Non-pigmented ciliary epithelial cell (primary cell): ENCODE results near the gene FBP2.
"Not testable (repeated sequence)": the region's sequence is repeated elsewhere in the genome, so short reads cannot be mapped to it uniquely, and the experiment has no call there.

Experiments used
- DNase-seq: peaks from one replicate; pipeline ENCODE4 v3.0.0-alpha.2; 2010; ENCODE audit warnings: low read depth

FBP2 gene

GRCh38 chr9:94606646-94607422 lies 13.2 kb upstream of the FBP2 start:
- no peak for DNase-seq

DNA sequence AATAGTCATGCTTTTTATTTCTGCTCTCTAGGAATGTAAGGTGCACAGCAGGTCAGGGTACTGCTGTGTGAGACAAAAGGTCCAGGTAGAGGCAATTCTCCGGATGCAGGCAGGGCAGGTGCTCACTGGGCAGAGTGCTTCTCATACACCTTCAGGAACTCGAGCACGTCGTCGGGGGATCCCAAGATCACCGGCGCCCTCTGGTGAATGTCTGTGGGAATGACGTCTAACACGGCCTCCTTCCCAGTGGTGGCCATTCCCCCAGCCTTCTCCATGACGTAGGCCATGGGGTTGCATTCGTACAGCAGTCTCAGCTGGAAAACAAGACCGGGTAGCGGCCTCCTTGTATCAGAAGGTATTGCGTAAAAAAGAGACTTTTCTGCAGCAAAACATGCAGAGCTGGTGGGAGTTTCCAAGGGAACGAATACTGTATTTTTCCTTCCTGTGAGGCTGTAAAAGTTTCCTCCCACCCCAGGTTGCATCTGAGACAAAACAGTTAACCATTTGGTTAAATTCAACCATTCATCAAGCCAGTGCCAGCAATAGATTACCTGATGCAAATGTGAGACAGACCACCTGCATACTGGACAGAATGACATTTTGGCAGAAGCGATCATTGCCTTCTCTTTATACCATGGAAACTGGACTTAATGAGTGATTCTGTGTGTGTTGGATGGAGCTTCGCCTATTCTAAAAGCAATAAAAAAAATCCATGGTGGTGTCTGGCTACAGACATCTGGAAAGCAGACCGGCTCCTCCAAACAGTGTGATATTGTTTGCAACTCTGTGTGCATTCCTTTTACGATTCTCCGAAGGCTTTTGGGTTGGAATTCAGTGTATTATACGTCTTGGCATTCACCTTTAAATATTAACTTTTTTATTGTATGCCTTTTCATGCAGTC lies 9.9 kb upstream of the FBP2 start:
- DNase-seq, result peak; percentile 59

- DNase-seq, result no peak
Observed at GRCh38 chr9:94602666-94603065, 9.0 kb upstream of the FBP2 start.

GRCh38 chr9:94600715-94601114 lies 7.1 kb upstream of the FBP2 start:
- no peak for DNase-seq

DNA sequence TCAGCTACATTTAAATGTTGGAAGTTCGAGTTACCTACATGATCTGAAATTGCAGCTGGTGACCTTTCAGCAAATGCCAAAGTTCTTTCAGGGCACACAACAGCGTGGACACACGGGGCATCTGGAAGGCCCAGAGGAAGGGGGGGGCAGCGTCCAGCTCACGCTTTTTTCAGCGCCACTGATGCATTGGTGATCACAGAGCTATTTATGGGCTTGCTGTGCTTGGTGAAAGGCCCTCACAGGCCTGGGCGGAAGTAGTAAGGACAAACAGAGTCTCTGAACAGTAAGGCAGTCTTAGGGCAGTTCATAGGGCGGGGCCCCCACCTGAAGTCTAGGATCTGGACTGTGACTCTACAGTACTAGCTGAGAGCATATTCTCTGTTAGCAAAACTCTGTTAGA lies 6.6 kb upstream of the FBP2 start:
- DNase-seq, result no peak

DNA sequence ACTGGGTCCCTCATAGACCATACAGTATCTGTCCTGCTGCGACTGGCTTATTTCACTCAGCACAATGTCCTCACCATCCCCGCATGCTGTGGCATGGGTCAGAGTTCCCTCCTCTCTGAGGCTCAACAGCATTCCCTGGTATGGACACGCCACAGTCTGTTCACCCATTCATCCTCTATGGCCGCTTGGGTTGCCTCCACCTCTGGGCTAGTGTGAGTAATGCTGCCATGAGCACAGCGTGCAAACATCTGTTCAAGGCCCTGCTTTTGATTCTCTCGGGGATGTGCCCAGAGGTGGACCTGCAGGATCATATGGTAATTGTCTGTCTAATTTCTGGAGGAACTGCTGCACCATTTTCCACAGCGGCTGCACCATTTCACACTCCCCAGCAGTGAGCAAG lies 5.5 kb upstream of the FBP2 start:
- DNase-seq, result no peak

DNA sequence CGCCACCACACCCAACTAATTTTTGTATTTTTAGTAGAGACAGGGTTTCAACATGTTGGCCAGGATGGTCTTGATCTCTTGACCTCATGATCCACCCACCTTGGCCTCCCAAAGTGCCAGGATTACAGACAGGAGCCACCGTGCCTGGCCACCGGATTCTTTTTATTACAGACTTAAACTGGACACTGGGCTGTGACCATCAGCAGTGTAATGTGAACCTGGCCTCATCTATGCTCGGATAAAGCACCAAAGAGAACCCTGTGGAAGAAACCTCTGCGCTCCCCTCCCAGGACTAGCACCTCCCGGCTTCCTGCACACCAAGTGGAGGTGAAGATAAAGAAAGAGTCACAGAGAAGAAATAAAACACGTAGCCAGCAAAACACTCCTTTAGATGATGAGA lies 941 bp downstream of the FBP2 start:
- DNase-seq, result not testable (repeated sequence)

DNA sequence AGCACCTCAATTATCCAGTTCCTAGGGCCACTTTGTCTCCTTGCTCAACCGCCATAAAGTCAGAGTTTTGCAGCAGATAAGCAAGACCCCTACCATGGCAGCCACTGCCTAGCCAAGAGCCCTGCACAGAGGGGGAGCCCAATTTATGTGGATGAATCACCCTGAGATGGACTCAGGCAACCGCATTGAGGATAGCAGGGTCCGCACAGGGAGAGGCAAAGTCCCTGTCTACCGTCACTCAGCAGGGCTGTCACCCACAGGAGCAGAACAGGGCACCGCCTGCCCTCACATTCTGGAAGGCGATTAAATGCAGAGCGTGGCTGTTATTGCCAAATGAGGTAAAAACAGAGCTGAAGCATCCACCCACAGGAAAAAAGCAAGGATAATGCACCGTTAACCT lies 1.7 kb downstream of the FBP2 start:
- no peak for DNase-seq

DNA sequence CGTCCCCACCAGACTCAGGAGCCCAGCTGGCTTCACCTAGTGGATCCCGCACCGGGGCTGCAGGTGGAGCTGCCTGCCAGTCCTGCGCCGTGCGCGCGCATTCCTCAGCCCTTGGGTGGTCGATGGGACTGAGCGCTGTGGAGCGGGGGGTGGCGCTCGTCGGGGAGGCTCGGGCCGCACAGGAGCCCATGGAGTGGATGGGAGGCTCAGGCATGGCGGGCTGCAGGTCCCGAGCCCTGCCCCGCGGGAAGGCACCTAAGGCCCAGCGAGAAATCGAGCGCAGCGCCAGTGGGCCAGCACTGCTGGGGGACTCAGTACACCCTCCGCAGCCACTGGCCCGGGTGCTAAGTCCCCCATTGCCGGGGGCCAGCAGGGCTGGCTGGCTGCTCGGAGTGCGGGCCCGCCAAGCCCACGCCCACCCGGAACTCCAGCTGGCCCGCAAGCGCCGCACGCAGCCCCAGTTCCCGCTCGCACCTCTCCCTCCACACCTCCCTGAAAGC lies 2.5 kb downstream of the FBP2 start:
- DNase-seq, result not testable (repeated sequence)

DNA sequence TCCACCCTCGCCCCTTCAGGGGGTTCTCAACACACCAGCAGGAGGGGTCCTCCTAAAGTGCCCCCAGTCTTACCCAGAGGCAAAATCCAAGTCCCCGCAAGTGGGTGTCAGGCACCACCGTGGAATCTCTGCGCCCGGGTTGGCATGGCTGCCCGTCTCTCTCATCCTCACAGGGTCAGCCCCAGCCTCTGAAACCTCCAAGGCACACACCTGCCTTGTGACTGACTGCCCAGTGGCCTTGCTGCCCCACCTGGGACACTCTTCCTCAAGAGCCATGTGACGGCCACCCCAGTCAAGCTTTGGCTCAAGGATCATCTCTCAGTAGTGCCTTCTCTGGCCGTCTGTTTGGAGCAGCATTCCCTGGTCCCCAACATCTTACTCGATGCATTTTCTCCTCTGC lies 4.9 kb downstream of the FBP2 start:
- DNase-seq, result no peak

DNA sequence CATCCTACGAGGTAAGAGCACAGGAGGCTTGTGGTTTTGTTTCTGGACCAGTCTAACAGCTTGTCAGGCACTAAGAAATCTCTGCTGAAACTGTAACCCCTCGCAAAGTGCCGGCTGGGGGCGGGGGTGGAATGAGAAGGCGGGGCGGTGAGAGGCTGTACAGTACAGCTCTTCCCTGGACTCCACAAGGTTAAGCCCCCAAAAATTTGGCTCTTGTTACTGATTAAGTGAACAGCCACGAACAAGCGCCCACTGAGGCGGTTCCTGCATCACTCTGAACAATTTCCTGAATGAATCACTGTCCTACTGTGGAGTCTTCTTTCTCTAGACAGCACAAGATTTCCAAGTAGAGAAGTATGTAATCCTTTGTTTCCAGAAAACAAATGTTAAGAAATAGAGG lies 6.8 kb downstream of the FBP2 start:
- DNase-seq, result peak; percentile 13

- DNase-seq, result no peak
Observed at GRCh38 chr9:94586316-94586715, 7.3 kb downstream of the FBP2 start.

DNA sequence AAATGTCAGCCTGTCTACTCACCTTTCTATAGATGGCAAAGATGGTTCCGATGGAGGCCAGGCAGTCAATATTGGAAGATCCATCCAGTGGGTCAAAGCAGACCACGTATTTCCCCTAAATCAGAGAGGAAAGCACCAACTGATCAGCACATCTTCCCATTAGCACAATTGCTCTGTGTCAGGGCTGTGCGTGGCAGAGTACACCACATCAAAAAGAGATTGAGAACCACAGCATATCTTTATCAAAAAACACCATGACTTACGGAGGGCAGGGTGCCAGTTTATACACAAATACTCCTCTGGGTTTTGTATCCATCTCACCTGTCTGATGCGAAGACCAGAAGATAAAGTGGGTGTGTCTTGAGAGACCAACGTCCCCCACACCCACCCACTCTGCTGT lies 9.1 kb downstream of the FBP2 start:
- DNase-seq, result no peak

DNA sequence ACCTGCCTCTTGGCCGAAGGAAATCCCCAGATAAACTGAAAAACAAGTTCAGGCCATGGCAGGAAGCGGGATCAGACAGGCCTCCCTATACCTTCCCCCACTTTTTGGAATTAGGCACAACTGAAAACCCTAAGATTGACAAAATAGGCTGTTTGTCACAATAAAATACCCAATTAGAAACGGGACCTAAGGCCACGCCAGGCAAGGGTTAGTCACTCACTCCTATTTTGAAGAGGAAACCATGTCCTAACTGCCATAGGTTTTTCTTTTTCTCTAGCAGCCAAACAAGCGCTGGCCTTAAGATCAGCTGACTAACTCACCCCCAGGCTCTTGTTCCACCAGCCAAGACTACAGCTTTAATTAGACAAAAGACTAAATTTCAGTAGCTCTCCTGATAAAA lies 11.9 kb downstream of the FBP2 start:
- no peak for DNase-seq

- no peak for DNase-seq
Observed at GRCh38 chr9:94577571-94577970, 16.1 kb downstream of the FBP2 start.

DNA sequence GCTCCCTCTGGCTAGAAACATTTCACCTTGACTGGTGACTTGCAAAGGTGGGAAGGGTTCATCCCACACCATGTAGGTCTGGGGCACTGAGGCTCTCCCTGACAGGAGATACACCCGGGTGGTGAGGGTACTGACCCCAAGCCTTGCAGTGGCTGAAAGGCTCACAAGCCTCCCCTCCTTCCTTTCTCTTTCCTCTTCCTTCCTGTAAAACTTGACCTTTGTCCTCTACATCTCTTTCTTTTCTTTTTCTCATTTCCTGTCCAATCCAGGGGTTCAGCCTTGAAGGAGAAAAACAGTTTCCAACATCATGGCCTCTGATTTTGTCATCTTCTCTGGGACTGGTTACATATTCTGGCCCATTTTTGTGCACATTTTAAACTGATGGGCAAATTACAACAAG lies 16.6 kb downstream of the FBP2 start:
- no peak for DNase-seq

- no peak for DNase-seq
Observed at GRCh38 chr9:94576131-94576530, 17.5 kb downstream of the FBP2 start.

GRCh38 chr9:94568972-94569712 lies 24.5 kb downstream of the FBP2 start:
- no peak for DNase-seq

DNA sequence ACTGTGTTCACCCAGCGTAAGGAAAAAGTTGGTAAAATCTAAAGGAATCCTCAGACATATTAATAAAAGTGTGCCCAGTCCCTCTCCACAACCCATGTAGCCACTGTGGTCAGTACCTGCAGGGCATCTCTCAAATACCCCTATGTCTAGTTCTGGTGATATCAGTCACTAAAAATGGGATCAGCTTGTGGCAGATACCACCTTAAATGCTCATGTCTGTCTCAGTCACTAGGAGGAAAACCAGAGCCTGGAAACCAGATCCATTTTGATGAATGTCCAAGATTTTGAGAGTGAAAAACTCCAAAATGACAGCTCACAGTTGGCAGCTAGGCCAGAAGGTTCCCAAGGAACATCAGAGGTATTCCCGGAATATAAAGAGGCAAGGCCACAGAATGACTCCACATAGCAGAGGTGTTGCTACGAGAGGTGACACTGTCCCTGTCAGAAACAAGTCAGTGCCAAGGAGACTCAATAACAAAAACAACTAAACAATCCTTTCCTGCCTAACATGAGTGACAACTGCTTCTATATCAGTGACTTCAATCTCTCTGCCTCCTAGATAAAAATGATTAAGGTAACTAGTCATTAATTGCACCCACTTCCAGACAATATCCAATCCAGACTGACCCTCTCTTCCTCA lies 25.3 kb downstream of the FBP2 start:
- DNase-seq, result no peak

DNA sequence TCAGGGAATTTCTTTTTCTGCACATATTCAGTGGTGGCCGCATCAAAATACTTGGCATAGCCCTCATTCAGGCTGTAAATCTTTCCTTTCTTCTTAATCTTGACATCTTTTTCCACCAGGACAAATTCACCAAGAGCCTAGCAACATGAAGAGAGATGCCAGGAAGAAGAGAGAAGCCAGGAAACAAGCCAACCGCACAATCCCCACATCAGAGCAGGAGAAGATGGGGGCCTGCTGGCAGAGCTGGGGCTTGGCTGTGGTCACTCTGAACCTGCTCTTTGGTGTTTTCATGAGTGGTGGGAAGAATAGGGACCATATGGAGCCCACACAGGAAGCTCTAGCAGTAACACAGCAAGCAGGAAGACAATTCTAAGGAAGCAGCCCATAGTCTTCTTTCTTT lies 26.4 kb downstream of the FBP2 start:
- DNase-seq, result no peak

DNA sequence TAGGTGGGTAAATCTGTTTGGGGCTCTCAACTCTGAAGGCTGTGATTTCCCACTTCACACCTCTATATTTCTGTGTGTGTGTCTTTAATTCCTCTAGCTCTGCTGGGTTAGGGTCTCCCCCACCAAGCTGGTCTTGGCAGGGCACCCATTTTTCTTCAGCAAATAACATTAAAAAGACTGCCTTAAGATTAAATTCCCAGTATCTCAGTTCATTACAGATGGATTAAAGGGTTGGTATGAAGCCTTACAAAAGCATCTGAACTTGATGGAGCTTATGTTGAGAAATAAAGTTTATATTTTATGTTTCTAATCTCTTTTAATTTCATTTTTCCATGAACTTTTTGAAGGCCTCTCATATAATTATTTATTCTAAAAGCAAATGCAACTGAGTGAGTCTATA lies 27.1 kb downstream of the FBP2 start:
- no peak for DNase-seq

DNA sequence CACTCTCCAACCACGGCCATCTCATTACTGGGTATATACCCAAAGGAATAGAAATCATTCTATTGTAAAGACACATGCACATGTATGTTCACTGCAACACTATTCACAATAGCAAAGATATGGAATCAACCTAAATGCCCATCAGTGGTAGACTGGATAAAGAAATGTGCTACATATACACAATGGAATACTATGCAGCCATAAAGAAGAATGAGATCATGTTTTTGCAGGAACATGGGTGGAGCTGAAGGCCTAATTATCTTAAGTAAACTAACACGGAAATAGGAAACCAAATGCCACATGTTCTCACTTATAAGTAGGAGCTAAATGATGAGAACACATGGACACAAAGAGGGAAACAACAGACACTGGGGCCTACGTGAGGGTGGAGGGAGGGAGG lies 29.3 kb downstream of the FBP2 start:
- DNase-seq, result not testable (repeated sequence)
